Stimulated activated CD8-positive, alpha-beta memory T cell treated with anti-CD3 and anti-CD28 coated beads, Interleukin-2, amount 100 ng/mL, for 1 hour (primary cell): ENCODE results near the gene LDHD.
A peak's percentile ranks its signal among the peaks of the same experiment; 100 is the strongest.

Experiments used
- DNase-seq, 2 donors: peaks; one replicate each; pipeline ENCODE4 v3.0.0-alpha.2; 2020; ENCODE audit warnings: low read depth in 2 of 2

The LDHD gene

DNA sequence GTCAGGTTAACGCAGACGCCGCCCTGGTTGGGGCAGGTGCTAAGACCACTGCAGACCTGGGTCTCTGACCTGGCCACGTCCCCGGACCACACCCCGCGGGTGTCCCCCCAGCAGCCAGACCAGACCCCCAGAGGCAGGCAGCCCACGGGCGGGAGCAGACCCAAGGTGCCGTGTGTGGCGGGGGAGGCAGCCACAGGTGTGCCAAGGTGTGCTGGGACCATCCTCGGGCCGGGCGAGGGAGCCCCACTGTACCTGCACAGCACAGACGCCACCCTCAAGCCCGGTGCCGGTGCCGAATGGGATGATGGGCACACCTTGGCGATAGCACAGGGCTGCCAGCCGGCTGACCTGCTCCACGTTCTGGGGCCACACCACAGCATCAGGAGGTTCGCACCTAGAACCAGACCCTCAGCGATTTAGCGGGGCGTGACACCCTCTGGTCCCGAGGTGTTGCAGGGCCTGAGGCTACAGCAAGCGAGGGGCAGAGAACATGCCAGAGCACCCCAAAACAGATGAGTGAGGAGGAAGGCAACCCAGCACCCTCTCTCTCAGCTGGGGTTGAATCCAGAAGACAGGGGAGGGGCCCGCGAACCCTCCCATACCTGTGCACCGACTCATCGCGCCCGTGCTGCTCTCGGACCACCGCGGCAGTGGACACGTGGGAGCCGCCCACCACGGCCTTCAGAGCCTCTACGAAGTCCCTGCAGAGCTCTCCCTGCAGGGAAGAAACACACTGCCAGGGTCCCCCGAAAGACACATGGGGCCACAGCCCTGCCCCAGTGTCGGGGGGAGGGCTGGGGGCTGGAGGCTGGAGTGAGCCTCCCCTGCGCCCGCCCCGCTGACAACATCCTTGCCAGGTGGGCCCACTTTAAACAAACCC is 1.4 kb downstream of the LDHD start:
- DNase-seq, result no peak

DNA sequence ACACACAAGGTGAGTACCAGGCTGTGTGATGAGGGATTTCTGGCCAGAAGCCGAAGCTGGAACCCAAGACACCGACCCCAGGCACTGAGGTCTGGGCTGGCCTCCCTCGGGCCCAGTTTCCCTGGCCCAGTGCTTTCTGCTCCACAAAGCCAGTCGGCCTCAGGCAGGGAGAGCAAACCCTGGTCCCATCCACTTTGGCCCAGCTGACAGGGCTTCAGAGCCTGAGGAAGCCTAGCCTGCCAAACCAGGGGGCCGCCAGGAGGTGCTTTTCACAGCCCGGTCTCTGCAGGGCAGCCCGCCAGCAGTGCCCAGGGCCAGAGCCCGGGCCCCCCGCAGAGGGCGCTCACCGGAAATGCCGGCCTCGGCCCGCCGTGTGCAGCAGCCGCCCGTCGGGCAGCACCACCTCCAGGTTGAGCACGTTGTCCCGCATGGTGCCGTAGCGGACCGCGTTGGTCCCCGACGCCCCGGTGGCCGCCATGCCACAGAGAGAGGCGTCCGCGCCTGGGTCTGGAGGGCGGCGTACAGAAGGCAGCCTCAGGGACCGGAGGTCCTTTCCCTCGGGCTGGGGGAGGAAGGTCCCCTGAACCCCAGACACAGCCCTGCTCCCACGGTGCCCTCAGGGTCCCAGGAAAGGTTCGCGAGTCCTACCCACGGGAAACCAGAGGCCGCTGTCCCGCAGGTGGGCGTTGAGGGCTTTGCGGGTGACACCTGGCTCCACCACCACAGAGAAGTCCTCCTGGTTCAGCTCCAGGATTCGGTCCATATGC is 2.2 kb downstream of the LDHD start:
- DNase-seq, result no peak

GRCh38 chr16:75113541-75114121 is 2.9 kb downstream of the LDHD start:
- no peak for DNase-seq

GRCh38 chr16:75112734-75113491 is 3.7 kb downstream of the LDHD start:
- DNase-seq, result no peak

- no peak for DNase-seq
Measured at GRCh38 chr16:75111961-75112733, 4.4 kb downstream of the LDHD start.

GRCh38 chr16:75111514-75111940 is 5.1 kb downstream of the LDHD start:
- DNase-seq, result no peak

- peak; percentile 56 to 62 for DNase-seq
Measured at GRCh38 chr16:75110637-75111513, 5.7 kb downstream of the LDHD start.

DNA sequence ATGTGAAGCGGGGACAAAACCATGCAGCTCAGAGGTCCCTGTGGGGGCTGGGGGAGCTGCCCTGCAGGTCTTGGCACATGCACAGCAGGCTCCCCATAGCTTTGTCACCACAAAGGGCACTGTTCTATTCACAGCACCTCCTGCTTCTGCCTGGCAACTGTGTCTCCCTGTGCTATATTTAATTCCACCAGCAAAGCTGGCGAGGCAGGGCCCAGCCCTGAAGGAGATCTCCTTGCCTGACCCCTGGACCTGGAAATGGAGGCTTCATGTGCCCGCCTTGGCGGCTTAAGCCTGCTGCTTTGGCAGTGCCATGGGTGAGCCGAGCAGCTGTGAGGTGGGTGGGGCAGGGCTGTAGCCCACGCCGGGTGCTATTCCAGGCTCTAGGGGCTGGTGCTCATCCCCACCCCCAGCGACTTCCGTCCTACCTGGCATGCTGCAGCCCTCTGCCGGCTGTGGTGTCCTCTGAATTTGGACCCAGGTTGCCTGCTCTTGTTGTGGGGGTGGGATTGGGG is 6.8 kb downstream of the LDHD start:
- DNase-seq, result no peak

DNA sequence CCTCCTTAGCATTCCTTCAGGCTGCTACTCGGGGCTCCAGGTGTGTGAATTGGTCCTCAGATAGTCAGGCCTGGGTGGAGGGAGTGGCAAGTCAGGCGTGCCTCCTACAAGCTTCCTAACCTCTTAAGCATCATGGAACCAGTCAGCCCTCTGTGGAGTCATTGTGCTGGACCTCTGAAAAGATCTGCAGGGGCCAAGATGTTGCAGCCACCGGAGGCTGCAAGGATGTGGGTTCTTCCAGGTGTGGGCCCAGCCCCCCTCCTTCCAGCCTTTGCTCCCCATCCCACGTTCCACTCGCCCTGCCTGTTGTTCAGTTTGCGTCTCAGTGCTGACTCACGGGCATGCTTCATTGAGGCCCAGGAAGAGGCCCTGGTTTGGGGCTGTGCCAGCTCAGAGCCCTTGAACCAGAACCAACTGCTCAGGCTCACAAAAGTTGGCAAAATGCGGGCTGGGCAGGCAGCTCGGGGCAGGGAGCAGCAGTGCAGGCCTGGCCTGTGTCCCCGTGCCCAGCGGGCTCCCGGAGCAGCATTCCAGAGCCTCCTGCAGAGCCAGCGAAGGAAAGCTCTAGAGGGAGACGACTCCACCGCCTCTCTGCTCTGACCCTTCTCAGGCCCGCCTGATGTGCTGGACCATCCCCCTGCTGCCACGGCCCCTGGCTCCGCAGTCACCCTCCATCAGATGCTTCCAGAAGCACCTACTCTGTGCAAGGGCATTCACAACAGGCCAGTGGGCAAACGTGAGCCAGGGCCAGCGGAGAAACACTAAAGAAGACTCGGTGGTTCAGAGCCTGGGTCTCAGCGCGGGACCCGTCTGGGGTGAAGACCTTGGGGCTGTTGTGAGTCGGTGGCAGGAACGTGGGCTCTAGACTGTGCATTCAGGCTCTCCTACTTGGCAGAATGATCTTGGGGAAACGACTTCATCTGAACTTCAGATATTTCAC is 7.5 kb downstream of the LDHD start:
- DNase-seq, result peak; percentile 31 to 49

- DNase-seq, result no peak
Measured at GRCh38 chr16:75107505-75107904, 9.1 kb downstream of the LDHD start.

GRCh38 chr16:75106351-75107274 is 10.0 kb downstream of the LDHD start:
- DNase-seq, result no peak

GRCh38 chr16:75105306-75106061 is 11.1 kb downstream of the LDHD start:
- DNase-seq, result no peak

DNA sequence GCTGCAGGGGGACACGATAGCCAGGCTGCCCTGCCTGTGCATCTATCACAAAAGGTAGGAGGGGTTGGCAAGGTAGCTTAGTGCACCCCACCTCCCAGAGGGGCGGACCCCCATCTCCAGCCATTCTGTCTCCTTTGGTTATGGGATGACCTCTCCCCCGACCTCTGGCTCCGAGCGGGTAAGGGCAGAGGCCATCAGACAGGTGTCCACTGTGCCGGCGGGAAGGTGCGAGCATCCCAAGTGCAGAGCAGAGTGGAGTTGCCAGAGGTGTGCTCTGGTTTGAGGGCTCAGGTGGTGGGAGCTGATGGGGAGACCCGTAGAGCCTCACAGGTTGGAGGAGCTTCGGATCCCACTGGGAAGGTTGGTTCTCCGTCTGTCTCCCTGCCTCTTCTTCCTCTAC is 11.7 kb downstream of the LDHD start:
- DNase-seq, result no peak

DNA sequence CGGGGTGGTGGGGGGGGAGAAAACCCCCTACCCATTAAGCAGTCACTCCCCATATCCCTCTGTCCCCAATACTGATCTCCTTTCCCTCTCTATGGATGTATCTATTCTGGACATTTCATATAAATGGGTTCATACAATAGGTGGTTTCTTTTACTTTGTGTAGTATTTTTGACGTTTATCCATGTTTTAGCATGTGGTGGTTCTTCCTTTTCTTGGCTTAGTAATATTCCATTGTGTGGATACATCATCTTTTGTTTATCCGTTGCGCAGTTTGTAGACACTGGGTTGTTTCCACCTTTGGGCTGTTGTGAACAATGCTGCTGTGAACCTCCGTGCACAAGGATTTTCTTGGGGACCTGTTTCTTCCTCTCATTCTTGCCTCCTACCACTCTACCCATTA is 12.6 kb downstream of the LDHD start:
- DNase-seq, result no peak

DNA sequence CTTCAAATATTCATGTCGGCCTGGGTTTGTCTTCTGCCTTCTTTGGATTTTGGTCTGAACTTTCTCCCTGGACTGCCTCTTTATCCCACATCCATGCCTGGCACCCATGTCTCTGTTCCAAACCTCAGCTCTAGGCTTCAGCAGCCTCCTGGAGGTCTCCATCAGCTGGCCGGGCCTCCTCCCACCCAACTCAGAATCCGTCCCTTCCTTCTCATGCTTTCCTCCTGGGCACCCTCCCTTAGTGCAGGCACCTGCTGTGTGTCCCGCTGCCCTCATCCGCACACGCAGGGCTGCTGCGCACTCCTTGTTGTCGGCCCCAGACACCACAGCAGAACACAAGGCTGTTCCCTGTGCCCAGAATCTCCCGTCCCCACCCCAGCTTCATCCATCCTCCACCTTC is 14.0 kb downstream of the LDHD start:
- no peak for DNase-seq

GRCh38 chr16:75101635-75102034 is 14.9 kb downstream of the LDHD start:
- no peak for DNase-seq

DNA sequence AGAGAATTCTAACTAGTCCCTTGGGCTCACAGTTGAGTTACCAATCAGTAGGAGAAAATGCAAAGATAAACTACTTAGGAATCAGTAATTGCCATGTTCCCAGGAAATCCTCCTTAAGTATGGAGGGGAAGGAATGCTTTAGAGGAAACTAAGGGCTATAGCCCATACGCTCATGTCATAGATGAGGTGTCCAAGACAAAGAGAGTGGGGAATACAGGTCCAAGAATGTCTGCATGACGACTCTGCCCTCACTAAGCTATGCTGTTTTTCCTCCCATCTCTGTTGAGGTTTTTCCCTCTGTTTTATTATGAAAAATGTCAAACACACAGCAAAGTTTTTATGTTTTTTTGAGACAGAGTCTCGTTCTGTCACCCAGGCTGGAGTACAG is 16.0 kb downstream of the LDHD start:
- no peak for DNase-seq
